HEK293 (cell line): ENCODE results near the gene DCTN2.

Experiments
- ZNF121 ChIP-seq: fragments of 450-650 bp; formaldehyde crosslinking; IDR thresholded peaks from 2 replicates; pipeline ENCODE4 v1.5.1; 2016; ENCODE audit warnings: missing biosample characterization, missing genetic modification characterization
- ZNF629 ChIP-seq: fragments of 450-650 bp; formaldehyde crosslinking; IDR thresholded peaks from 2 replicates; pipeline ENCODE4 v1.5.1; 2017; ENCODE audit warnings: missing biosample characterization, missing genetic modification characterization
- ZNF664 ChIP-seq: fragments of 450-650 bp; formaldehyde crosslinking; IDR thresholded peaks from 2 replicates; pipeline ENCODE4 v1.5.1; 2016; ENCODE audit warnings: missing biosample characterization, missing genetic modification characterization
- ZNF785 ChIP-seq: fragments of 450-650 bp; formaldehyde crosslinking; IDR thresholded peaks from 2 replicates; pipeline ENCODE4 v1.5.1; 2016; ENCODE audit warnings: missing biosample characterization, missing genetic modification characterization
- ZNF792 ChIP-seq: fragments of 450-650 bp; formaldehyde crosslinking; IDR thresholded peaks from 2 replicates; pipeline ENCODE4 v1.5.1; 2016; ENCODE audit warnings: missing biosample characterization, missing genetic modification characterization
- TF ChIP-seq, protein P1 (sequence below): fragments of 450-650 bp; formaldehyde crosslinking; IDR thresholded peaks from 2 replicates; pipeline ENCODE4 v1.5.1; 2016; ENCODE audit warnings: missing biosample characterization, missing genetic modification characterization

DNA sequence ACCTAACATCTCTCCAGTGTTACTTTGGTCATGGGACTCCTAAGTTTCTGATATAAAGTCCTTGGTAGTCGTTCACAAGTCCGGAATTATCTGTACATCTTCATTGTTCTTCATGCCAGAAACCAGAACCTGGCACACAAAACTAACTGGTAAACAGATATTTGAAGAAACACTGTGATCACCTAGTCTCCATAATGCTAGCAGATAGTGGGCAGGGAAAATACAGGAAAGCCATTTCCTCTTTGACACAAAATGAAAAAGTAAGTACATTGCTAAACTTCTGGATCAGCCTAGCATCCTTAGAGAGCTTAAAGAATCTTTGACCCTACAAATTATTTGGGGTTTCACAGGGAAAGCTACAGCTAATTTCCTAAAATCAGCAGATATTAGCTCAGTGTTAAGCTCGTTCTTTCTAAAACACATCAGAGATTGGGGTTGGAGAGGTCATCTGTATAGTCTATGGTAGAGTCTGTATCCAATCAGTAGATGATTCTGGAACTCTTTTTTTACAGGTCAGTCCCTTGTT, 31.5 kb downstream of the DCTN2 start:
- TF ChIP-seq, protein P1, sequence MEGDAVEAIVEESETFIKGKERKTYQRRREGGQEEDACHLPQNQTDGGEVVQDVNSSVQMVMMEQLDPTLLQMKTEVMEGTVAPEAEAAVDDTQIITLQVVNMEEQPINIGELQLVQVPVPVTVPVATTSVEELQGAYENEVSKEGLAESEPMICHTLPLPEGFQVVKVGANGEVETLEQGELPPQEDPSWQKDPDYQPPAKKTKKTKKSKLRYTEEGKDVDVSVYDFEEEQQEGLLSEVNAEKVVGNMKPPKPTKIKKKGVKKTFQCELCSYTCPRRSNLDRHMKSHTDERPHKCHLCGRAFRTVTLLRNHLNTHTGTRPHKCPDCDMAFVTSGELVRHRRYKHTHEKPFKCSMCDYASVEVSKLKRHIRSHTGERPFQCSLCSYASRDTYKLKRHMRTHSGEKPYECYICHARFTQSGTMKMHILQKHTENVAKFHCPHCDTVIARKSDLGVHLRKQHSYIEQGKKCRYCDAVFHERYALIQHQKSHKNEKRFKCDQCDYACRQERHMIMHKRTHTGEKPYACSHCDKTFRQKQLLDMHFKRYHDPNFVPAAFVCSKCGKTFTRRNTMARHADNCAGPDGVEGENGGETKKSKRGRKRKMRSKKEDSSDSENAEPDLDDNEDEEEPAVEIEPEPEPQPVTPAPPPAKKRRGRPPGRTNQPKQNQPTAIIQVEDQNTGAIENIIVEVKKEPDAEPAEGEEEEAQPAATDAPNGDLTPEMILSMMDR (tag by site-specific recombination), result no peak
- no peak for TF ChIP-seq ZNF629 (tag by site-specific recombination)
- no peak for TF ChIP-seq ZNF664
- TF ChIP-seq ZNF785, result no peak
- TF ChIP-seq ZNF792 (tag by site-specific recombination), result no peak
- TF ChIP-seq ZNF121 (tag by site-specific recombination), result no peak
